Cardiac muscle cell (in vitro differentiated cells and primary cell): ENCODE data around the gene RNU4-1. TPM values are rescaled to one million over a fixed set of nuclear protein-coding genes. Genes with fewer than 3 reads are reported as not detected.
A peak's percentile ranks its signal among the peaks of the same experiment; 100 is the strongest.
"Not testable (repeated sequence)": the region's sequence is repeated elsewhere in the genome, so short reads cannot be mapped to it uniquely, and the experiment has no call there.

Experiments used
- DNase-seq, 2 donors: peaks; one replicate each; pipeline versions ENCODE4 v3.0.0 to v3.0.0-alpha.2; 2010 to 2017; ENCODE audit warnings: low read depth in 1 of 2, low spot score in 1 of 2
- H3K27ac ChIP-seq: fragments of 200-600 bp; sonication (generic); 2 replicates; pipeline ENCODE4 v1.5.1; 2016
- H3K27me3 ChIP-seq: fragments of 200-600 bp; sonication (generic); 2 replicates; pipeline ENCODE4 v1.6.0; 2016; ENCODE audit warnings: control low read depth
- H3K36me3 ChIP-seq: fragments of 200-600 bp; sonication (generic); 2 replicates; pipeline ENCODE4 v1.5.1; 2016; ENCODE audit warnings: control low read depth
- H3K4me1 ChIP-seq: fragments of 200-600 bp; sonication (generic); 2 replicates; pipeline ENCODE4 v1.8.1; 2017; ENCODE audit warnings: low read depth, mild to moderate bottlenecking, mixed run types
- H3K4me3 ChIP-seq: fragments of 200-600 bp; sonication (generic); 2 replicates; pipeline ENCODE4 v1.5.1; 2016; ENCODE audit warnings: mild to moderate bottlenecking
- H3K9me3 ChIP-seq: fragments of 200-600 bp; sonication (generic); 2 replicates; pipeline ENCODE4 v1.5.1; 2017; ENCODE audit warnings: low read depth, mild to moderate bottlenecking, control low read depth
- CTCF ChIP-seq: IDR thresholded peaks from 2 replicates; pipeline ENCODE4 v1.5.1; 2012; ENCODE audit warnings: low read depth, mild to moderate bottlenecking, low read length
- polyA plus RNA-seq: library from polyadenylated mRNA; unstranded; fragments of >200 nt; fragmentation: Nextera tagmentation; extraction: Ambion mirVana; gene quantifications from 2 replicates; pipeline ENCODE4 v1.2.1, GENCODE V29; 2016
- total RNA-seq: library from RNA; depleted of rRNA; stranded (reverse); fragments of >200 nt; gene quantifications from 2 replicates; pipeline ENCODE4 v1.2.3, GENCODE V29; 2016

RNU4-1 gene
- total and polyA plus RNA-seq, 2 experiments from 2014 or later: not detected

- Histone ChIP-seq H3K27ac (no peak overlapping the region), H3K9me3 (no peaks in the 10 kb centered on the region), H3K4me3 (no peak overlapping the region), H3K4me1 (peaks cover 12% of the 10 kb centered on the region), H3K27me3 (no peaks in the 10 kb centered on the region), H3K36me3 (no peaks in the 10 kb centered on the region)
- no peak for TF ChIP-seq CTCF
- DNase-seq: peak in 1 of 2 donors; percentile 76
These were observed 33.4 kb downstream of the RNU4-1 start for GRCh38 chr12:120259418-120260202.

- TF ChIP-seq CTCF: no peak
- no peaks in the 10 kb centered on the region for H3K36me3 ChIP-seq
- H3K9me3 ChIP-seq: no peaks in the 10 kb centered on the region
- H3K27ac ChIP-seq: no peak overlapping the region
- no peaks in the 10 kb centered on the region for H3K27me3 ChIP-seq
- H3K4me3 ChIP-seq: no peak overlapping the region
- DNase-seq: no peak
- H3K4me1 ChIP-seq: peaks cover 10% of the 10 kb centered on the region
These were observed 34.6 kb downstream of the RNU4-1 start for GRCh38 chr12:120258323-120258896.

DNA sequence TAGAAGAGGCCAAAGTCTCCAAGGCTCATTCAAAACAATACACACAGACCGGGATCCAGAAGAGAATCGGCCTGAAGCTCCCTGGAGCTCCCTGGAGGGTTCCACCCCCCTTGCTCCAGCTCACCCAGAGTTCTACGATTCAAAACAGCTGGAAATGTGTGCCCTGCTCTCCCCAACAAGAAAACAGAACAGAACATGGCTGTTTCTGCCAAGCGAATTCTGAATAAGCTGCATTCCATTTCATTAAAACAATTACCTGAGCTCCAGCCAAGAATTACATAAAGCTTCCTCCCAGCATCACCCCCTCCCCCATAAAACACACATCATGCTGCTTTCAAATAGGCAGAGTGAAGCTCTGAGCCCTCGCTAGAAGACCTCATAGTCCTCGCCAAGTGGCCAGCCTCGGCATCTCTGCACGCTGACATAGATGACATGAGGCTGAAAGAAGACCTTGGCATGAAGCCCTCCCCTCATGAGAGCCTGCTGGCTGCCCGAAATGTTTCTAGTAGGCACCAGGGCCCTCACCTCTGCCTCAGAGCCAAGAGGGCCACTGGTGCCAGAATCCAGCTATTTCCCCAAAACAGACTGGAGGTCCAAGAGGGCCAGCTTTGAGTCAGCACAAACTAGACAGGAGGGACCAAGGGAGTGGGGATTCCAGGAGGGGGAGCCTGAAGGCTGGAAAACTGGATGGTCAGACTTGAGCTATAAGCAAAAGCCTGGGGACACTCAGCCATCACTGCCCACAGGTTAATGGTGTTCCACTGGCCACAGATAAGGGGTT, 35.8 kb downstream of the RNU4-1 start:
- DNase-seq: peak in 1 of 2 donors; percentile 97
- no peak for TF ChIP-seq CTCF
- Histone ChIP-seq H3K4me3 (no peak overlapping the region), H3K27ac (peak overlapping the region; percentile 34), H3K27me3 (no peaks in the 10 kb centered on the region), H3K9me3 (no peaks in the 10 kb centered on the region), H3K36me3 (no peaks in the 10 kb centered on the region), H3K4me1 (peaks cover 4% of the 10 kb centered on the region)

DNA sequence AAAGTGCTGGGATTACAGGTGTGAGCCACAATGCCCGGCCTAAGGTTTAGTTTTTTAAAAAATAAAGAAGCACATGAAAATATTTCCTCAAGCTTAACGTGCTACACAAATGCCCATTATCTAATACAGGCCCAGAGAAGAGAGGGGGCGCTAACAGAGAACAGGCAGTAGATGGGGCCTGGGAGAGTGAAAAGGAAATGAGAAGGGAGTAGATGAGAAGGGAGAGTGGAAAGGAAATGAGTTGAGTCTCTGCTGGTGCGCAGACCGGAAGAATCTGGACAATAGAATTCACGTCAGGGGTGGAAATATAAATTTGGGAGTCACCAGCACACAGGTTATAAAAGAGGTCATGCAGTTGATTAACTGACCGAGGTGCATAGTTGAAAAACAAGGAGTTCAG, 38.2 kb downstream of the RNU4-1 start:
- TF ChIP-seq CTCF: no peak
- no peaks in the 10 kb centered on the region for H3K27me3 ChIP-seq
- no peak overlapping the region for H3K27ac ChIP-seq
- no peaks in the 10 kb centered on the region for H3K9me3 ChIP-seq
- H3K4me1 ChIP-seq: peaks cover 4% of the 10 kb centered on the region
- DNase-seq: no peak
- H3K36me3 ChIP-seq: no peaks in the 10 kb centered on the region
- H3K4me3 ChIP-seq: no peak overlapping the region

- H3K27ac ChIP-seq, H3K36me3 ChIP-seq, DNase-seq, H3K27me3 ChIP-seq, H3K9me3 ChIP-seq, H3K4me3 ChIP-seq: not testable (repeated sequence)
- peaks cover 16% of the 10 kb centered on the region for H3K4me1 ChIP-seq
These were observed 39.7 kb downstream of the RNU4-1 start for GRCh38 chr12:120253313-120253712.
